CD1c-positive myeloid dendritic cell (primary cell): Measurements from ENCODE around the gene RBM33.

ENCODE experiments used
- DNase-seq: peaks from one replicate; pipeline ENCODE4 v3.0.0-alpha.2; 2016; ENCODE audit errors: extremely low spot score

Gene RBM33

DNA sequence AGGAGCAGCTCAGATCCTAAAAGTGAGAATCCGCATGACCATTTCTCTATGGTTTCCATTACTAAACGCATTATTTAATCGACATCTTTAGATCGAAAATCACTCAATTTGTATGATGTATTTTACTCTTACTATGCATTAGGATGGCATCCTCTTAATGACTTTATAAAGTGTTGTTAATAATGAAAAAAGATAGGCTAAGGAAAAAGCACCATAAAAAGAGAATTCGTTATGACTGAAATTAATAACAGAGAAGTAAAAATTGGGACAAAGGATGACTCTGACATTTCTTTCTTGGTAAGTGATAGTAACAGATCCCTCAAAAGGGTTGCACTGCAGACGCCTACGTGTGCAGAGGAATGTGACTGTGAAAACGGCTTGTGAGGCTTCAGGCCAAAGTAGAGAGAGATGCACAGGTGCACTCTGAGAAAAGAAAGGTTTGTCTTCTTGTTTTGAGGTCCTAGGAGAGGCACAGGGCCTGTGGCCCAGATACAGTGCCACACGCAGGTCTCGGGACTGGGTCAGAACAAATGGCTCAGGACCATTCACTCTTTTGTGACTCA lies 23.0 kb upstream of the RBM33 start:
- DNase-seq, result no peak

DNA sequence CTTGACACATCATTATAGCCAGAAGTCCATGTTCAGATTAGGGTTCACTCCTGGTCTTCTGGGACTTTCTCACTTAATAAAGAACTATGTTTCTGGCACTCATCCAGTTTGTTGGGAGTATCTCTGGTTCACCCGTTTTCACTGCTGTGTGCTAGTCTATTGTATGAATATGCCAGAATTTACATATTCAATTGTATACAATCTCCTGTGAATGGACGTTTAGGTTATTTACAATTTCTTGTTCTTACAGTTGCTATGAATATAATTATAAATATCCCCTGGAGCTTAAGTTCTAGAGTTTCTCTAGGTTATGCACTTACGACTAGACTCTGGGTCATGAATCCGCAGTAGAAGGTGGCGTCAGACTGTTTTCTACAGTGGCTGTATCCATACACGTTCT lies 20.0 kb upstream of the RBM33 start:
- no peak for DNase-seq

DNA sequence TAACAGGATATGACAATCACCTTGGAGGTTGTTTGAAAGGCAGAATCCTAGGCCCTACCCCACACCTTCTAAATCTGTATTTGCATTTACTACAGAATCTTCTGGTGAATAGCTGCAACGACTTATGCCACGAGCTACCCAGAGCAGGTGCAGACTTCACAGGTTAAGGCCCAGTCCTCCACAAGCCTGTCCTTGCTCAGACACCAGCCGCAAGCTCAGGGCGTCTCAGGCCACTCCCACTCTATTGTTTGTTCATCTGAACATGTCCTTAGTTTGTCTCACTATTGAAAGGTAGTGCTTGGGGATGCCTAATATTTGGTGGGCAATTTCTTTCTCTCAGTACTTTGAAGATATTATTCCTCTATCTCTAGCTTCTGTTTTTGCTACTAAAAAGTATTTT lies 18.9 kb upstream of the RBM33 start:
- DNase-seq, result no peak

DNA sequence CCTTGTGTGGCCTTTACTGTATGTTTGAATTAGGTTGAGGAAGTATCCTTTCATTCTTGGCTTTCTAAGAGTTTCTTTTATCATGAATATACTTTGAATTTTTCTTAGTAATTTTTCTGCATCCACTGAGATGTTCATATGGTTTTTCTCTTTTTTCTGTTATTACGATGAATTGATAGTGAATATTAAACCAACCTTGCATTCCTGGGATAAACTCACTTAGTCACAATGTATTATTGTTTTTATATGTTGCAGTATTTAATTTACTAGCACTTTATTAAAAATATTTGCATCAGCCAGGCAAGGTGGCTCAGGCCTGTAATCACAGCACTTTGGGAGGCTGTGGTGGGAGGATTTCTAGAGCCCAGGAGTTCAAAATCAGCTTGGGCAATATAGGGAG lies 15.3 kb upstream of the RBM33 start:
- no peak for DNase-seq

DNA sequence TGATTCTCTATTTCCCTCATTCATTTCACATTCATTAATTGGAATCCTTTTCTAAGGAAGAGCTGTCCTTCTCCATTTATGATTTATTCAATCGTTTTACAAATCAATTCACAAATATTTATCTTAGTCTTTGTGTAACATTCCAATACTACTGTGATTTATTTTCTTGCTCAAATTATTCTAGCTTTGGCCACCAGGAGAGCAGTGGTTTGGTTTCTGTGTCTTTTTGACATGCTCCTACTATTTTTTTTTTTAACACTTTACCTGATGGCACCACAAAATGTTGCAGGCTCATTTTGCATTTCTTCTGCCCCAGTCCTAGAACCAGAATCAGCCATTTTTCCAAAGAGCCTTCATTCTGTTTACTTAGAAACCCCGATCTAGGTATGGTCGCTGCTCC lies 13.3 kb upstream of the RBM33 start:
- no peak for DNase-seq

DNA sequence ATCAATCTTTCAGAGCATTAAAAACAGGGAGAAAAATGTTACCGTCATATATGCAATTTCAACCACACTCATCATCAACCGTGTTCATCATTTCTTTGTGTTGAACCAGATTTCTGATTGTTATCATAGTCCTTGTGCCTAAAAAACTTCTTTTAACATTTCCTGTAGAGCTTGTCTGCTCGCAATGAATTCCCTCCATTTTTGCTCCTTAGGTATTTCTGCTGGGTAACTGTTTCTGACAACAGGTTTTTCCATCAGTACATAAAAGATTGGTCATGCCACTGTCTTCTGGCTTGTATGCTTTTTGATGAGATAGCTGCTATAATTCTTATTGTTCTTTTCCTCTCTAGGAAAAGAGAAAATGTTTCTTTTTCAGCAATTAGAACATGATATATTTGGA lies 8.6 kb upstream of the RBM33 start:
- DNase-seq, result no peak

DNA sequence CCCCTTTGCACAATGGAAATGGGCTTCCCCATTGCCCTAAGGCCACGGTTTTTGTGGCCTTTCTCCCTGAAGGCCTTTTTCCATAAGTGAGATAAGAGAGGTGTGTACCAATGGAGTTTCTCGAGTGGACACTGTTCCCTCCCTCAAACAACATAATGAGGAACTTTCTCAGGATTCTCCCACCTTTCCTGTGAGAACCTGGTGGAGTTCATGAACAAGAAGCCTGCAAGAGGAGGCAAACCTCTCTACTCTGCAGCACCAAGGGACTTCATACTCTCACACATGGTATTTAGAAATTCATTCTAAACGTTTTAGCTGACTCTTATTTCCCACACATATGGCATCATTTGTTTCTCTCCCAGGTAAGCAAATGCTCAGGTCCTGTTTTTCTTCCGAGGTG lies 7.3 kb upstream of the RBM33 start:
- DNase-seq, result no peak

DNA sequence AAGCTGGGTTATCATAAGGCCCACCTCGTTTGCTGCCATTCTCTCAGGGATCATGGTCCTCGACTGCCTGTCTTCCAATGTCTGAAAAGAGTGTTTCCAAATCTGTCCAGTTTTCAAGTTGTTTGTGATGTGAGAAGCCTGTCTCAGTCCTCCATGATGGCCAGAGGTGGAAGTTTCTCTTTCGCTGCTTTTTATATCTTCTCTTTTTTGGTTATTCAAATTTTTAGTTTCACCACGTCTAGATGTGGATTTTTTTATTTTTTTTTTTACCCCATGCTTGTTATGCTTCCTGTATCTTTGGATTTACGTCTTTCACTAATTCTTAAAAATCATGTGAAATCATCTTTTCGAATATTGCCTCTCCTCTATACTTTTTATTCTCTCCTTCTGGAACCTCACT lies 6.1 kb upstream of the RBM33 start:
- DNase-seq, result no peak

DNA sequence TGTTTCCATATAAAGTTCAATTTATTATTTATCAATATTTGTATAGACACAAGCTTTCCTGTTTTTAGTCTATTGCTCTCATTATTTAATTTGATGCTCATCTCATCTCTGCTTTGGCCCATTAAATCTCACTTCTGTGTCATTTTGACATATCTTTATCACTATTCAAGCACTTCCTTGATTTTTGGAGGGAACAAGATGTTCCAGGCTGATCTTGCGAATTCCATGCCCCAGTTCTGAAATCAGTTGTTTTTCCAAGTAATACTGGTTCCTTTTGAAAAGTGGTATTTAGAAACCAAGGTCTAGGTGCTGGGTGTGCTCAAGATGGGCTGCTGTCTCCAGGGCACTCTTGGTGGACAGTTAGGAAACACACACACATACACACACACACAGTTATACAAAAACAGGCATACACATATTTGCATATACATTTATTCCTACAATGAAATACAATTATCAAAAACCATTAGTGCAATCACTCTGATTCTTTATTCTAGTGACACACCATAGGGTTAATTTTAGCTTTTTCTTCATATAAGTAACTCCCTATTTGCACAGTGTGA lies 4.4 kb upstream of the RBM33 start:
- DNase-seq, result no peak

DNA sequence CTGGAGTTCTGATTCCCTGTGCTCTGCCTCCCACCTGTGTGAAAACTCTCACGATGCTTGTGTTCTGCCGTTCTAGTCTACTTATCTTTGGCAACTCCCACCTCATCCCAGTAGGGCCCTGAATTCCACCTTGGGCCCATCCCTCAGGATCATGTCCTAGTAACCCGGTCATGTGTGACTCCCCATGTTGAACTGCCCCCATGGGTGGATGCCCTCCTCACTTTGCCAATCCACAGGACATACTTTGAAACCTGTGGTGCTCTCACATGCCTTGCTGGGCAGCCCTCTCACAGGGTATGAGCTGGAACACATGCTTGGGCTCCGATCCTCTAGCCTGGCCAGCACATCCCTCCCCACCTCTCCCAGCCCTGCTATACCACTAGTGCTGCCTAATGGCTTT lies 3.8 kb upstream of the RBM33 start:
- DNase-seq, result no peak

DNA sequence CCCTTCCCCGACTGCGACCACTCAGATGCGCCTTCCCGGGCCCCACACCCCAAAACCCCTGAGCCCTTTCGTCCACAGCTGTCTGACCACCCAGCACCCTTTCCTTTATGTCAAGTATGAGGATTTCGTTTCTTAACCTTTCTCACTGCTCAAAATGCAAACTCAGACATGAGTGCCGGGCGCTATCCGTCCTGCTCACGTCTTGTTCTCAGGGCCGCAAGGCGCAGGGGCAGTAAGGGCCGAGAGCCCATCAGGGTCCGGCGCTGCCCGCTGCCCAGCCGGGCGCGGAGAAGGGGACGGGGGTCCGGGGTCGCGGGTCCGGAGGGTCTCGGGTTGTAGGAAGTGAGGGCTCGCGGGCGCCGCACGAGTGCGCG lies 670 bp upstream of the RBM33 start:
- DNase-seq, result no peak

DNA sequence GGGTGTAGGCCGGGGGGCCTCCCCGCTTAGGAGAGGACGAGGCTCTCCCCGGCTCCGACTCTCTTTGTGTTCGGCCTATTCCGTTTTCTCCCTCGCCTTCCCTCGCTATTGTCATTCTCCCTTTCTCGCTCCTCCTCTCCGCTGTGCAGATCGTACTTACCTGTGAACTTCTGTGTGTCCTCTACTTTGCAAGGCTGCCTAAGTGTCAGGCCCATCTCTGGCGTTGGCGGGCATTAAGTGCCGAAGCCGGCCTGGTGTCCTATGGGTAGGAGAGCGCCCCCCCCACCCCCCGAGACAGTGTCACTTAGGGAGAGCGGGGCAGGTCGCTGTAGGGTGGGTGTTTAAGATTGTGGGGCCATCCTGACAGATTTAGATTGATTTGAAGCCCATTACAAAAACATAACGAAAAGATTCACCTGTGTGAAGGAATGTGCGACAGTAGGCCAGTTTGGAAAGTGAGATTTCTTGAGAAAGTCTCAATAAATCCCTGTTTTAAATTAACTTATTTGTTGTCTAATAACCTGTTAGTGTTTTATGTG lies 579 bp downstream of the RBM33 start:
- DNase-seq, result peak; percentile 34

DNA sequence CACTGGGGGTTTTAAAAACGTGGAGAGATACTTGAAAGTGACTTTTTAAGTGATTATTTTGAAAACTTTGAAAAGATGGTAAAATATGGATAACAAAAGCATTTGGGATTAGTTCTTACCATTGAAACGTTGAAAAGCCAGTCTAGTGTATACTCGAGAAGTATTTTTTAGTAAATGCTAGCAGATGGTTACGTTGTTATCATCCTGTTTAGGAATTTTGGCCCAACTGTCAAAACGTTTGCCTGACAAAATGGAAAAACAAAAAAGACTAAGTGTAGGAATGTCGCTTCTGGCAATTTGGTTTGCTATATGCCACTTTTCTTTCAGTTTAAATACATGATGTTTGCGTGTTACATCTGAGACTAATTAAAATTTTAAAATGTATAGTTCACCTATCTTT lies 1.2 kb downstream of the RBM33 start:
- no peak for DNase-seq

DNA sequence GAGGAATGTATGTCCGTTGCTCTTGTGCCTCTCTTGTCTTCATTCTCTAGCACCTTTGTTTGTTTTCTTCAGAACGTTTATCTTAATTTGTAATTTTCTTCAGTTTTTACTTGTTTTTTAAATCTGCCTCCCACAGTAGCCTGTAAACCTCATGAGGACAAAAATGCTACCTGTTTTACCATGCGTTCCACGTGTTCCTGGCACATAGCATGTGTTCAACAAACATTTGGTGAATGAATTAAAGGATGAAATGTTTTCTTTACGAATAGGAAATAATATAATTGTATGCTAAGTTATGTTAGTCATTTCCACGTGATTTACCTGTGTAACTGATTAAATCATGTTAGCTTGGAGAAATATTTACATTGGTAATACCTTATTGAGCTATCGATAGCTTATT lies 2.2 kb downstream of the RBM33 start:
- no peak for DNase-seq

DNA sequence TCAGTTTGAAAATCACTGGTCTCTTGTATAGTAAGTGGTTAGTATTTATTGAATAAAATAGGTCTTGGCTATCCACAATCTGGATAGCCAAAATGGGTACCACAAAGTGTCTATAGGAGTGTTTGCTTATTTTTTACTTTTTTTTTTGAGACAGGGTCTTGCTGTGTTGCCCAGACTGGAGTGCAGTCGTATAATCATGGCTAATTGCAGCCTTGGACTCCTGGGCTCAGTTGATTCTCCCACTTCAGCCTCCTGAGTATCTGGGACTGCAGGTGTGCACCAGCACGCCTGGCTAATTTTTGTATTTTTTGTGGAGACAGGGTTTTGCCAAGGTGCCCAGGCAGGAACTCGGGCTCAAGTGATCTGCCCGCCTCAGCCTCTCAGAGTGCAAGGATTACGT lies 2.8 kb downstream of the RBM33 start:
- DNase-seq, result no peak

DNA sequence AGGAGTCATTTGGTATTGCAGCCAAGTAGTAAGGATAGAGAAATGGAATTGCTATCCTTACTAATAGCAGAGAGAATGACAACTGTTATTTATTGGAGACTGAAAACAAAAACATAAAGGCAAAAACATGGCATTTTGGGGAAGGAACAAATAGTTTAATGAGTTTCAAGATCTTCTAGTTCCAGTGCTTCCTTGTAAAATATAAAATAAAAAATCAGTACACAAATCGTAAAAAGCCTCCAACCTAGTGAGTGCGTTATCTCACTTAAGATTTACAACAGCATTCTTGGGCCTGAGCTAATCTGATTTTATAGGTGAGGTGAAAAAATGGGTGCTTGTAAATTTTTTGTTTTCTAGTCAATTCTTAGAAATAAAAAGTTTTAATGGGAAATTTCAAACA lies 3.3 kb downstream of the RBM33 start:
- DNase-seq, result no peak

DNA sequence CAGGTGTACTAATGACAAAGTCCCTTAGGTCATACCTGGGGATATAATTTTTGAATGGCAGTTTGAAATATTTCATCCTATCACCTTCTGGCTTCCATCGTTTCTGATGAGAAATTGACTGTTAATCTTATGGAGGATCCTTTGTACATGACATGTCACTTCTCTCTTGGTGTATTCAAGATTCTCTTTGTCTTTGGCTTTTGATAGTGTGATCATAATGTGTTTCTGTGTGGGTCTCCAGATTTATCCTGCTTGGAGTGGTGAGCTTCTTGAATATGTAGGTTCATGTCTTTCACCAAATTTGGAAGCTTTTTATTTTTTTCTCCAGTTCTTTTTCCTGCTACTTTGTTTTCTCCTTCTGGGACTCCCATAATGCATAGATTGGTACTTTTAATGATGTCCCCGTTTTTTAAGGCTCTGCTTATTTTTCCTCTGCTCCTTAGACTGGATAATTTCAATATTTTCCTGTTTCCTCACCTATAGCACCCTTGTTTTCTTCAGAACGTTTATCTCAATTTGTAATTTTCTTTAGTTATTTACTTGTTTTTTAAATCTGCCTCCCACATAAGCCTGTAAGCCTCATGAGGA lies 4.4 kb downstream of the RBM33 start:
- DNase-seq, result no peak

DNA sequence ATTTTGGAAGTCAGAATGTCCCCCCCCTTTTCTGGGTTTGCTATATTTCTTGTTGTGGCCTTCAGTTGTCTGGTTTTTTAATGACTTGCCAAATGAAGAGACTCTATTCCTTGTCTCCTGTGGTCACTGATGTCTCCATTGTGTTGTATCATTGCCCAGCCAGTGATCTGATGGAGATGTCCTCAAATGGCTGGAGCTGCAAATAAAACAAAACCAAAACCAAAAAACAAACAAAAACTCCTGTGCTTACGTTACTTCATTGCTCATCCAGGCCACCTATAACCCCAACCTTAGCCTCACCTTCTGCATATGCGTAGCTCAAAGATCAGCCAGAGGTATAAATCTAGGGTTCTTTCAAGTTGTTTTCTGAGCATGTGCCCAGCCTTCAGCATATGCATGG lies 5.1 kb downstream of the RBM33 start:
- no peak for DNase-seq

DNA sequence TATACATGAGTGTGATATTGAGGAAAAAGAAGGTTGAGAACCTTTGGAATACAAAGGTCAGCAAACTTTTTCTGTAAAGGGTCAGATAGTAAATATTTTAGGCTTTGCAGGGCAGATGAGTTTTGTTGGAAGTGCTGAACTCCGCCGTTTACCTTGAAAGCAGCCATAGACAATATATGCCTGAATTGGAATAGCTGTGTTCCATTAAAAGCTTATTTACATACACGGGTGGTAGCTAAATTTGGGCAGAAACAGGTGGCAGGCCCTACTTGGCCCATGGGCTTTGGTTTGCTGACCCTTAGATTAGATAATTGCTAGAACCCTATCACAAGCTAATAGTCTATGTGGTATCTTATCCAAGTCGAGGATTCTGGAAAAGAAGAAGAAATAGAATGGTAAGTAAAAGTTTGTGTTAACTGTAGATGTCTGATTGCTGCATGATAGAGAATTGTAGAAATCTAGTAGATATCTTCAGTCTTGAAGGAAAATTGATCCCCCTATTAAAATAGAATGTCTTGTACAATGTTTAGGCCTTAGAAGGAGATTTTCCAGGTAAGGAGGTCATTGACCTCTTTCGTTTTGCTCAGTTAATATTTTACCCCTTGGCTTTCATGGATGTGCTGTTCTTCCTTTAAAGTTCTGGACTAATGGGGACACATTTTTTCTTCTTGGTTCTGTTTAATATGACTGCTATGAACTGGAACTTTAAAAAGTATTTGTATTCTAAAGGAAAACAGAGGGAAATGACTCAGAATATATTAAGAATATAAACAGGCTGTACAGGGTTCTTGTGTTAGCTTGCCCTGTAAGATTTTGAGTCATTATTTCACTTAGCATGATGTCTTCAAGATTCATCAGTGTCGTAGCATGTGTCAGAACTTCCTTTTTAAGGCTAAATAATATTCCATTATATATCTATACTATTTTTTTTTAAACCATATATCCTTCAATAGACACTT lies 8.0 kb downstream of the RBM33 start:
- no peak for DNase-seq

DNA sequence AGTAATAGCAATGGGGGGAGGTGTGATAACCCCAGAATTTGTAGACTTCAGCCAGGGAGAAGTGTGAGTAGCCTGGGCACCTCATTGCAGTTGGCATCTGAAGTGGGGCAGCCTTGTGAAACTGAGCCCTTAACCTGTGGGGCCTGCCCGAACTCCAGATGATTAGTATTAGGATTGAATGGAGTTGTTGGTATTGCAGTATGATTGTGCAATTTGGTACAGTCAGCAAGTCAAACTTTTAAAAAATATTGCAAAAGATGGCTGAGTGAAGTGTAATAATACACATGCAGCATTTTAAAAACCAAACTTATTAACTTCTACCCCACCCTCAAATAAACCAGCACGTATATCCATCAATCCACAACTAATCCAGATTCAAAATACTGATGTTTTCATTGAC lies 9.3 kb downstream of the RBM33 start:
- peak; percentile 15 for DNase-seq

DNA sequence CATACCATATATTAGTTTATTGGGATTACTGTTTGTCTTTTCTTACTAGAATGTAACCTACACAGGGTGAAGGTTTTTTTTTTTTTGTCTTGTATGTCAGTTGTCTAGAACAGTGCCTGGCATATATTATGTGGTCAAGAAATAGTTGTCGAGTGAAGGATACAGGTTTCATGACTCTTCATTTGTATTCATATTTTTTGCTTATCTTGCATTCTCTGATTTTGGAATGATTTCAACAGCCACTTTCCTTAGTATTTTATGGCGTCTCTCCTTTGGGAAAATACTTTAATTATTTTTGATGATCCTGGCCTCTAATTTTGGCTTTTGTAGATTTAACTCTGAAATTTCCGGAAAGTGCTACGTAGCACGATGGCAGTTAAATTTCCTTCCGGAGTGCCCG lies 12.4 kb downstream of the RBM33 start:
- no peak for DNase-seq

DNA sequence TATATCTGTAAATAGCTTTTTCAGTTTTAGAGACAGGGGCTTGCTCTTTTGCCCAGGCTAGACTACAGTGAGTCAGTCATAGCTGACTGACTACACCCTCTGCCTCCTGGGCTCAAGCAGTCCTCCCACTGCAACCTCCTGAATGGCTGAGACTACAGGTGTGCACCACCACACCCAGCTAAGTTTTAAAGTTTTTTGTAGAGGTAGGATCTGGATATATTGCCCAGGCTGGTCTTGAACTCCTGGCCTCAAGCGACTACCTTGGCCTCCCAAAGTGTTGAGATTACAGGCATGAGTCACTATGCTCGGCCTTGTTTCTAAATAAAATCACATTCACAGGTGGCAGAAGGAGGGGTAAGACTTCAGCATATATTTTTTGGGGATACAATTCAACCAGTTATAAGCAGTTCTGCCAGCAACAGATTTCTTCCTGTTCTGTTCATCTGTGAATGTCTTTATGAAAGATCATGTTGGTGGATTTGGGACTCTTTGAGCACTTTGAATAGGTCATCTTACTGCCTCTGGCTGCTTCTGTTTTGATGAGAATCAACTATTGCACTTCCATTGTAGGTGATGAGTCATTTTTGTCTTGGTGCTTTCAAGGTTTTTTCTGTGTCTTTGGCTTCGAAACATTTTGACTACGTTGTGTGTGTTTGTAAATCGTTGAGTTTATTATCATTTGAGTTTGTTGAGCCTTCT lies 15.7 kb downstream of the RBM33 start:
- peak; percentile 21 for DNase-seq
